HFFc6 (cell line): ENCODE results near the gene ARMC7. TPM values are rescaled to one million over a fixed set of nuclear protein-coding genes. Genes with fewer than 3 reads are reported as not detected.
A peak's percentile ranks its signal among the peaks of the same experiment; 100 is the strongest.

Experiments used
- DNase-seq: peaks from one replicate; pipeline ENCODE4 v3.0.0-alpha.2; 2018
- H3K27ac Mint-ChIP-seq: 2 replicates; pipeline ENCODE4 v1.8.0; 2020; ENCODE audit warnings: mild to moderate bottlenecking, mixed read lengths
- H3K27me3 Mint-ChIP-seq: 2 replicates; pipeline ENCODE4 v1.8.0; 2021; ENCODE audit warnings: mild to moderate bottlenecking, moderate library complexity, mixed read lengths; ENCODE audit not compliant: insufficient read depth
- H3K36me3 Mint-ChIP-seq: 2 replicates; pipeline ENCODE4 v1.8.0; 2021; ENCODE audit warnings: low read depth, mixed read lengths
- H3K4me1 Mint-ChIP-seq: 2 replicates; pipeline ENCODE4 v1.8.0; 2020; ENCODE audit warnings: low read depth, mixed read lengths
- H3K4me3 Mint-ChIP-seq: 2 replicates; pipeline ENCODE4 v1.8.0; 2020; ENCODE audit warnings: mild to moderate bottlenecking, moderate library complexity, mixed read lengths
- H3K9me3 Mint-ChIP-seq: 2 replicates; pipeline ENCODE4 v1.8.0; 2020; ENCODE audit warnings: mild to moderate bottlenecking, mixed read lengths
- total RNA-seq, 6 experiments: library from RNA; stranded (reverse); fragmentation: NEBNext Ultra II Directional; extraction: Animal tissue kit (Norgen Biotek cat#: 25700); gene quantifications; 2 replicates in 1 of 6; 3 replicates in 5 of 6; pipeline ENCODE4 v1.2.3, GENCODE V29; 2021
- TF ChIP-seq, protein P1 (sequence below): fragments of 200-600 bp; sonication (generic); IDR thresholded peaks from 2 replicates; pipeline ENCODE4 v1.5.0; 2021; ENCODE audit warnings: antibody characterized with exemption, mild to moderate bottlenecking

ARMC7 gene
- total RNA-seq, 6 experiments from 2014 or later: 9.1 to 11.7 (median 9.6) TPM

DNA sequence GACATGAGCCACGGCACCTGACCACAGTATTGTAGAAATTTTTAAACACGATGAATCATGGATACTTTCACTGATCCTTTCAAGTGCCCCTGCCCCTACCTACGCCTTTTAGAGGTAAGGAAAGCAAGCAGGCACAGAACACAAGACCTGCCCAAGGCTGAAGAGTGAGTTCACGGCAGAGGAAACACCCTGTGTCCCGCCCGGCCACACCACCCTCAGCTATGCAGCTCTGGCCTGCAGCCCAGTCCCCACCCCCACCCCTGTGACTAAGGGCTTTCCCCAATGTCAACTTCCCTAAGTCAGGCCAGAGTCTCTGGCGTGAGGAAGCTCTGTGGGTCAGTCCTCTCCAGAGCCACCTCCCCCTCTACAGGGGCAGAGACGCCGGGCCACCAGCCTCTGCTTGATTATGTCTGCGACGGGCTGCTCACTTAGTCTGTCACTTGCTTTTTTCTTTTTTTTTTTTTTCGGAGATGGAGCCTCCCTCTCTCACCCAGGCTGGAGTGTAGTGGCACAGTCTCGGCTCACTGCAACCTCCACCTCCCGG, 13.6 kb upstream of the ARMC7 start:
- H3K36me3 Mint-ChIP-seq: peaks cover 15% of the 10 kb centered on the region; the same call in 1 of the 2 replicates
- TF ChIP-seq, protein P1, sequence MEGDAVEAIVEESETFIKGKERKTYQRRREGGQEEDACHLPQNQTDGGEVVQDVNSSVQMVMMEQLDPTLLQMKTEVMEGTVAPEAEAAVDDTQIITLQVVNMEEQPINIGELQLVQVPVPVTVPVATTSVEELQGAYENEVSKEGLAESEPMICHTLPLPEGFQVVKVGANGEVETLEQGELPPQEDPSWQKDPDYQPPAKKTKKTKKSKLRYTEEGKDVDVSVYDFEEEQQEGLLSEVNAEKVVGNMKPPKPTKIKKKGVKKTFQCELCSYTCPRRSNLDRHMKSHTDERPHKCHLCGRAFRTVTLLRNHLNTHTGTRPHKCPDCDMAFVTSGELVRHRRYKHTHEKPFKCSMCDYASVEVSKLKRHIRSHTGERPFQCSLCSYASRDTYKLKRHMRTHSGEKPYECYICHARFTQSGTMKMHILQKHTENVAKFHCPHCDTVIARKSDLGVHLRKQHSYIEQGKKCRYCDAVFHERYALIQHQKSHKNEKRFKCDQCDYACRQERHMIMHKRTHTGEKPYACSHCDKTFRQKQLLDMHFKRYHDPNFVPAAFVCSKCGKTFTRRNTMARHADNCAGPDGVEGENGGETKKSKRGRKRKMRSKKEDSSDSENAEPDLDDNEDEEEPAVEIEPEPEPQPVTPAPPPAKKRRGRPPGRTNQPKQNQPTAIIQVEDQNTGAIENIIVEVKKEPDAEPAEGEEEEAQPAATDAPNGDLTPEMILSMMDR: no peak
- DNase-seq: peak; percentile 58
- peak overlapping the region; percentile 68 for H3K4me3 Mint-ChIP-seq
- no peaks in the 10 kb centered on the region for H3K27me3 Mint-ChIP-seq
- peaks cover 25% of the 10 kb centered on the region for H3K4me1 Mint-ChIP-seq
- peak overlapping the region; percentile 94 for H3K27ac Mint-ChIP-seq
- no peaks in the 10 kb centered on the region for H3K9me3 Mint-ChIP-seq

DNA sequence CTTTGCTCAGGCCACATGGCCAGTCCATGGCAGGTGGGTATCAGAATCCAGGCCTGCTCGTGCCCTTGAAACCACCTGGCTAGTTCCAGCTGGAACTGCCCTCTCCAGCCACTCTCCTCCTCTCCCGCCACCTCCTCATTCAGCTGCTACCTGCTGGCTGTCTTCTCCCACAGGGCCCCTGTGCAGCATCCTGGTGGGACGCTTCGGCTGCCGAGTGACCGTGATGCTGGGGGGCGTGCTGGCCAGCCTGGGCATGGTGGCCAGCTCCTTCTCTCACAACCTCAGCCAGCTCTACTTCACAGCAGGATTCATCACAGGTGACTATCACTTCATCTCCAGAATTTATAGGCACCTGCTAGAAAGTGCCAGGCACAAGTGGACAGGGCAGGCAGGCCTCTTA, 11.9 kb upstream of the ARMC7 start:
- H3K9me3 Mint-ChIP-seq: no peaks in the 10 kb centered on the region
- H3K4me3 Mint-ChIP-seq: no peak overlapping the region
- peaks cover 8% of the 10 kb centered on the region for H3K4me1 Mint-ChIP-seq
- H3K36me3 Mint-ChIP-seq: peaks cover 15% of the 10 kb centered on the region; the same call in 1 of the 2 replicates
- no peak overlapping the region for H3K27ac Mint-ChIP-seq
- TF ChIP-seq, protein P1: no peak
- DNase-seq: no peak
- no peaks in the 10 kb centered on the region; the same call in none of the 2 replicates for H3K27me3 Mint-ChIP-seq

DNA sequence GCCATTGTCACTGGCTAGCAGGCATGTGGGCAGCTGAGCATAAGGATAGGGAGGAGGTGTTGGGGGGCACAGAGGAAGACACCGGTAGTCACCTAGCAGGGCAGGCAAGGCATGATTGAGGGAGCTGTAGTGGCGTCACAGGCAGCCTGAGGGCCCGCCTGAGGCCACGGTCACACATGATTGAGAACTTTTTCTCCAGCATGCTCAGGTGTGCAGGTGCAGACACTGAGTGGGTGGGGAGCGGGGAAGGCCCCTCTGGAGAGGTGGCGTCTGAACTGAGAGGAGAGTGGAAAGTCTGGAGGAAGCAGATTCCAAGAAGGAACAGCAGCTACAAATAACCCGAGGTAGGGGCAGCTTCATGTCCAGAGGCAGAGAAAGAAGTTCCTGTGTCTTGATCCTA, 10.9 kb upstream of the ARMC7 start:
- H3K4me3 Mint-ChIP-seq: no peak overlapping the region
- no peak for DNase-seq
- peaks cover 8% of the 10 kb centered on the region for H3K4me1 Mint-ChIP-seq
- peaks cover 15% of the 10 kb centered on the region; the same call in 1 of the 2 replicates for H3K36me3 Mint-ChIP-seq
- H3K9me3 Mint-ChIP-seq: no peaks in the 10 kb centered on the region
- TF ChIP-seq, protein P1: no peak
- H3K27me3 Mint-ChIP-seq: no peaks in the 10 kb centered on the region; the same call in none of the 2 replicates
- peak overlapping the region; percentile 3; the same call in 1 of the 2 replicates for H3K27ac Mint-ChIP-seq

DNA sequence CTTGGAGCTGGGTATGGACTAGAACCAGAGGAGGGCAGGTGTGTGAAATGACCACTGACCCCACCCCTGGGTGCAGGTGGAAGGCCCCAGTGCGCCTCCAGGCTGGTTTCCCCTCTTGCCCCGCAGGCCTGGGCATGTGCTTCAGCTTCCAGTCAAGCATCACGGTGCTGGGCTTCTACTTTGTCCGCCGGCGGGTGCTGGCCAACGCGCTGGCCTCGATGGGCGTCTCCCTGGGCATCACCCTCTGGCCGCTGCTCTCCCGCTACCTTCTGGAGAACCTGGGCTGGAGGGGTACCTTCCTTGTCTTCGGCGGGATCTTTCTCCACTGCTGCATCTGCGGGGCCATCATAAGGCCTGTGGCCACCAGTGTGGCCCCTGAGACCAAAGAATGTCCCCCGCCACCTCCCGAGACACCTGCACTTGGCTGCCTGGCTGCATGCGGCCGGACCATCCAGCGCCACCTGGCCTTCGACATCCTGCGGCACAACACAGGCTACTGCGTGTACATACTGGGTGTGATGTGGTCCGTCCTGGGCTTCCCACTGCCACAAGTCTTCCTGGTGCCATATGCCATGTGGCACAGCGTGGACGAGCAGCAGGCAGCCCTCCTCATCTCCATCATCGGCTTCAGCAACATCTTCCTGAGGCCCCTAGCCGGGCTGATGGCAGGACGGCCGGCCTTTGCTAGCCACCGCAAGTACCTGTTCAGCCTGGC, 9.7 kb upstream of the ARMC7 start:
- H3K27ac Mint-ChIP-seq: no peak overlapping the region
- peaks cover 15% of the 10 kb centered on the region; the same call in 1 of the 2 replicates for H3K36me3 Mint-ChIP-seq
- no peak overlapping the region for H3K4me3 Mint-ChIP-seq
- H3K9me3 Mint-ChIP-seq: no peaks in the 10 kb centered on the region
- H3K27me3 Mint-ChIP-seq: no peaks in the 10 kb centered on the region; the same call in none of the 2 replicates
- H3K4me1 Mint-ChIP-seq: peaks cover 8% of the 10 kb centered on the region
- TF ChIP-seq, protein P1: no peak
- no peak for DNase-seq

DNA sequence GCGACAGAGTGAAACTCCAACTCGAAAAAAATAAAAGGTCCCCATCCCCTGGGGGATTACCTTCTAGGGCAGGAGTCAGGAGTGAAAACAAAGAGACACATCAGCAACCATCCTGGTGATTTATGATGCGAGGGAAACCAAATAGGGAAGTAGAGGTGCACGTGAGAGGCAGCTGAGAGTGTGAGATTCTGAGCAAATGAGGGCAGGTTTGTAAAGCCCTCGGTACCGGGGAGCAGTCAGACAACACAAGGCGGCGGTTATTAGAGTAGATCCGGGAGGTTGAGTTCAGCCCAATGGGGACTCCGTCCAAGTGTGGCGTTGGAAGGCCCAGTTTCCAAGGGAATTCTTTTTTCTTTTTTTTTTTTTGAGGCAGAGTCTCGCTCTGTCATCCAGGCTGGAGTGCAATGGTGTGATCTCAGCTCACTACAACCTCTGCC, 7.4 kb upstream of the ARMC7 start:
- H3K9me3 Mint-ChIP-seq: no peaks in the 10 kb centered on the region
- H3K36me3 Mint-ChIP-seq: peaks cover 23% of the 10 kb centered on the region
- no peaks in the 10 kb centered on the region; the same call in none of the 2 replicates for H3K27me3 Mint-ChIP-seq
- DNase-seq: no peak
- no peaks in the 10 kb centered on the region for H3K4me1 Mint-ChIP-seq
- TF ChIP-seq, protein P1: no peak
- no peak overlapping the region for H3K27ac Mint-ChIP-seq
- H3K4me3 Mint-ChIP-seq: no peak overlapping the region
